NT2/D1 (cell line): ENCODE results near the gene USP14.

Source experiments
- YY1 ChIP-seq: IDR thresholded peaks from 2 replicates; pipeline ENCODE4 v1.6.1; 2011; ENCODE audit not compliant: insufficient read length, insufficient read depth
- ZNF274 ChIP-seq: IDR thresholded peaks from 2 replicates; pipeline ENCODE4 v1.6.1; 2011; ENCODE audit warnings: mild to moderate bottlenecking, low read depth, low read length

- TF ChIP-seq YY1 = no peak
- no peak for TF ChIP-seq ZNF274
These were observed 87.0 kb downstream of the USP14 start for GRCh38 chr18:245282-245847.
